Activated CD8-positive, alpha-beta memory T cell treated with anti-CD3 and anti-CD28 coated beads, Interleukin-2, amount 50 U/mL, for 4 hours (primary cell): ENCODE measurements around the gene IRS2.

ENCODE experiments used
- DNase-seq: peaks from one replicate; pipeline ENCODE4 v3.0.0-alpha.2; 2020

The IRS2 gene

GRCh38 chr13:109780845-109781383 lies 5.5 kb downstream of the IRS2 start:
- DNase-seq = no peak

GRCh38 chr13:109779876-109780510 lies 6.4 kb downstream of the IRS2 start:
- DNase-seq = no peak

- peak; percentile 54 for DNase-seq
Observed at GRCh38 chr13:109779074-109779473, 7.3 kb downstream of the IRS2 start.

GRCh38 chr13:109778102-109778542 lies 8.3 kb downstream of the IRS2 start:
- no peak for DNase-seq

GRCh38 chr13:109776575-109776974 lies 9.8 kb downstream of the IRS2 start:
- DNase-seq = no peak

GRCh38 chr13:109773786-109774185 lies 12.6 kb downstream of the IRS2 start:
- DNase-seq = no peak

- no peak for DNase-seq
Observed at GRCh38 chr13:109773276-109773675, 13.1 kb downstream of the IRS2 start.

- no peak for DNase-seq
Observed at GRCh38 chr13:109771926-109772325, 14.5 kb downstream of the IRS2 start.

GRCh38 chr13:109770436-109770835 lies 15.9 kb downstream of the IRS2 start:
- no peak for DNase-seq

GRCh38 chr13:109769921-109770320 lies 16.5 kb downstream of the IRS2 start:
- no peak for DNase-seq

- no peak for DNase-seq
Observed at GRCh38 chr13:109769275-109769674, 17.1 kb downstream of the IRS2 start.

- no peak for DNase-seq
Observed at GRCh38 chr13:109768616-109769015, 17.8 kb downstream of the IRS2 start.

- DNase-seq = no peak
Observed at GRCh38 chr13:109768176-109768575, 18.2 kb downstream of the IRS2 start.

GRCh38 chr13:109767023-109767422 lies 19.4 kb downstream of the IRS2 start:
- no peak for DNase-seq

GRCh38 chr13:109764470-109765291 lies 21.7 kb downstream of the IRS2 start:
- DNase-seq = no peak

- DNase-seq = no peak
Observed at GRCh38 chr13:109764045-109764444, 22.3 kb downstream of the IRS2 start.

GRCh38 chr13:109762791-109763190 lies 23.6 kb downstream of the IRS2 start:
- no peak for DNase-seq

GRCh38 chr13:109761695-109762094 lies 24.7 kb downstream of the IRS2 start:
- DNase-seq = no peak

- DNase-seq = no peak
Observed at GRCh38 chr13:109760951-109761350, 25.4 kb downstream of the IRS2 start.

GRCh38 chr13:109760402-109760801 lies 26.0 kb downstream of the IRS2 start:
- DNase-seq = no peak

- DNase-seq = no peak
Observed at GRCh38 chr13:109759609-109760008, 26.8 kb downstream of the IRS2 start.

GRCh38 chr13:109758937-109759480 lies 27.4 kb downstream of the IRS2 start:
- no peak for DNase-seq

- no peak for DNase-seq
Observed at GRCh38 chr13:109756778-109757177, 29.6 kb downstream of the IRS2 start.

- no peak for DNase-seq
Observed at GRCh38 chr13:109755997-109756396, 30.4 kb downstream of the IRS2 start.
